Activated CD4-positive, alpha-beta T cell treated with anti-CD3 and anti-CD28 coated beads, Interleukin-2, amount 50 U/mL, for 1 hour (primary cell): ENCODE measurements around the gene ABLIM2.

ENCODE experiments used
- DNase-seq: peaks from one replicate; pipeline ENCODE4 v3.0.0-alpha.2; 2020

ABLIM2 gene

GRCh38 chr4:8101213-8102075 is 57.2 kb downstream of the ABLIM2 start:
- DNase-seq = no peak

DNA sequence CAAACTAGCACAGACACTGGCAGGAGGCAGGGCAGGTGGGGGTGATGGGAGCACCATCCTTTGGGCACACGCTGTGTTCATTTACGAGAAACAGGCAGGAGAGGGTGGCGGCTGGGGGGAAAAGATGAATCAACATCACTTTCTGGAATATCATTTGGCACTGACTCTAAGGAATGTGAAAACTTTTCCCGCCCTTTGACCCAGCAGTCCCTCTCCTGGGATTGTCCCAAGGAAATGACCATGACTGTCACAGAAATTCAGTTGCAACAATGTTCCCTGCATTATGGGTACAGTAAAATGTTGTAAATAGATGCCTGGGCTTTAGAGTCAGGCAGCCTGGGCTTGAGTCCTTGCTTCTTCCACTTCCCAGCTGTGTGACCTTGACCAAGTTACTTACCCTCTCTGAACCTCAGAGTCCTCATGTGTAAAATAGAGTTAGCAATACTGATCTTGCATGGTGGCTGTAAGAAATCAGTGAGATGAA is 58.6 kb downstream of the ABLIM2 start:
- no peak for DNase-seq

DNA sequence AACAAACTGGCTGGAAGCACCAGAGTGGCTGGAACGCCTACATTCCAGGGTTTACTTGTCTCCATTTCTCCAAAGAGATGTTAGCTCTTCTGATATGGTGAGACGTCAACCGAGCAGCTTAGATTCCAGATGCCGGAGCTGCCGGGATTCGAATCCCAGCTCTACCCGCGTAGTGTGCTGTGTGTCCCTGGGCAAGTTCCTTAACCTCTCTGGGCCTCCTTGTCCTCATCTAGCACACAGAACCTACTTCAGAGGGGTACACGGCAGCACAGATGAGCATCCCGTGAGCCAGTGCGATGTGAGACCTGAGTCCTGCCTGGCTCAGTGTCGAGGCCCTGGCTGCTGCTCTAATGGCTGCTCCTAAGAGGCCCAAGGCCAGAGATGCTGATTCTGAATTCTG is 60.1 kb downstream of the ABLIM2 start:
- no peak for DNase-seq

GRCh38 chr4:8097721-8098345 is 60.8 kb downstream of the ABLIM2 start:
- DNase-seq = no peak

GRCh38 chr4:8097141-8097541 is 61.5 kb downstream of the ABLIM2 start:
- no peak for DNase-seq

- DNase-seq = no peak
Observed at GRCh38 chr4:8096690-8097061, 61.9 kb downstream of the ABLIM2 start.

- no peak for DNase-seq
Observed at GRCh38 chr4:8095956-8096689, 62.5 kb downstream of the ABLIM2 start.

GRCh38 chr4:8093587-8094274 is 64.9 kb downstream of the ABLIM2 start:
- DNase-seq = no peak

GRCh38 chr4:8092282-8092681 is 66.3 kb downstream of the ABLIM2 start:
- DNase-seq = no peak

GRCh38 chr4:8090744-8091301 is 67.8 kb downstream of the ABLIM2 start:
- DNase-seq = no peak

- DNase-seq = no peak
Observed at GRCh38 chr4:8090312-8090711, 68.3 kb downstream of the ABLIM2 start.

- DNase-seq = no peak
Observed at GRCh38 chr4:8089862-8090261, 68.8 kb downstream of the ABLIM2 start.

- no peak for DNase-seq
Observed at GRCh38 chr4:8088966-8089491, 69.6 kb downstream of the ABLIM2 start.

- no peak for DNase-seq
Observed at GRCh38 chr4:8087921-8088495, 70.6 kb downstream of the ABLIM2 start.

GRCh38 chr4:8086783-8087445 is 71.7 kb downstream of the ABLIM2 start:
- no peak for DNase-seq

- no peak for DNase-seq
Observed at GRCh38 chr4:8085491-8086117, 73.0 kb downstream of the ABLIM2 start.

DNA sequence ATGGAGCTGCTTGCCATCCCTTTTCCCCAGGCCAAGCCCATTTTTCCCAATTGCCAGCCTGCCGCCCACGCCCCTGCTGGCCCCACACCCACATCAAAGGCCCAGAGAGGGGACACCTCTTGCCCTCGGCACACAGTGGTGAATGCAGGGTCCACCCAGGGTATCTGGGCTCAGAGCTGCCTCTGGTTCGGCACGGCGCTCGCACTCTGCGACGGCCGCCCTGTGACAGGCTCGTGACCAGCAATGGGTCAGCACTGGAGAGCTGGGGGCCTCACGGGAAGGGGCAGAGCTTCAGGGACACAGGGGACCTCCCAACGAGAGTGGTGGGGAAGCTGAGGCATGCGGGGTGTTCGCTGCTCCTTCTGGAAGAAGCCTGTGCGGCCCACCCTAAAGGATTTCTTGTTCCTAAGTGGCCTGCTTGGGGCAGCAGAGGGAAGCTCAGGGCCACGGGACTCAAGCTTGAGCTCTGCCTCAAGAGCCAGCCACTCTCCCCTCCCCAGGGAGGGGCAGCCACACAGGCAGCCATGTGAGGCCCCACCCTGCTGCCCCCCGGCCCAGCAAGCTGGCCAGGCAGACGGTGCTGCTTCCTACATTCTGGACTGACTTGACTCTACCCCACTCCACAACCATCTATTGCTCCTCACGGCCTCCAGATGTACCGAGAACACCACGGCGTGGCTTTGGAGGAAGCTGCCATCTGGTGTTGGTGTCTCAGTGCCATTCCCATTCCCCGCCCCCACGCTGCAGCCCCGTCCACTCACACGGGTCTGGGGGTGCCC is 73.7 kb downstream of the ABLIM2 start:
- no peak for DNase-seq

DNA sequence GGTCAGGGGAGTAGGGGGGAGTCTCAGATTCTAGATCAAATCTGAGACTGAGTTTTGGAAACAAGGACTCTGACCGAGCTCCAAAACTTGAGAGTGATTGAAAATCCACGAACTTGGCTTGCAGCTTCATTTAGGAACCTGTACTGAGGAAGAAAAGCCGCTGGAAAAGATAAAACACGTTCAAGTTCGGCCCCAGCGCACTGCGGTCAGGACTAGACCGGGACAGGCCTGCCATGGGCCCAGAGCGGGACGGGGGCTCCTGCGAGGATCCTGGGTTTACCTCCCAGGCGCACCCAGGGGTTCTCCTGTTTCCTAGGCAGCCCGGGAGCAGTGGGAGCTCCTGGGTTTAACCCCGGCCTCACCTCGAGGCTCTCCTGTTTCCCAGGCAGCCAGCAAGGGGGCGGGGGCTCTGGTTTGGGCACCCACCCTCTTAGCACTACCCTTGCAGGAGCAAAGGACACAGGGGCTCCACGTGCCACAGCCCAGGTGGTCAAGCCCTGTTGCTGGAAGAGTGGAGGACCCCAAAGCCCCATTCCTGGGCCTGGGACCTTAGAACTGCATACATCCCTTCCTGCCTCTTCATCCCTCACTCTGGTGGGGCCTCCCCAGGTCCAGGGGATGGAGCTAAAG is 74.5 kb downstream of the ABLIM2 start:
- DNase-seq = no peak

DNA sequence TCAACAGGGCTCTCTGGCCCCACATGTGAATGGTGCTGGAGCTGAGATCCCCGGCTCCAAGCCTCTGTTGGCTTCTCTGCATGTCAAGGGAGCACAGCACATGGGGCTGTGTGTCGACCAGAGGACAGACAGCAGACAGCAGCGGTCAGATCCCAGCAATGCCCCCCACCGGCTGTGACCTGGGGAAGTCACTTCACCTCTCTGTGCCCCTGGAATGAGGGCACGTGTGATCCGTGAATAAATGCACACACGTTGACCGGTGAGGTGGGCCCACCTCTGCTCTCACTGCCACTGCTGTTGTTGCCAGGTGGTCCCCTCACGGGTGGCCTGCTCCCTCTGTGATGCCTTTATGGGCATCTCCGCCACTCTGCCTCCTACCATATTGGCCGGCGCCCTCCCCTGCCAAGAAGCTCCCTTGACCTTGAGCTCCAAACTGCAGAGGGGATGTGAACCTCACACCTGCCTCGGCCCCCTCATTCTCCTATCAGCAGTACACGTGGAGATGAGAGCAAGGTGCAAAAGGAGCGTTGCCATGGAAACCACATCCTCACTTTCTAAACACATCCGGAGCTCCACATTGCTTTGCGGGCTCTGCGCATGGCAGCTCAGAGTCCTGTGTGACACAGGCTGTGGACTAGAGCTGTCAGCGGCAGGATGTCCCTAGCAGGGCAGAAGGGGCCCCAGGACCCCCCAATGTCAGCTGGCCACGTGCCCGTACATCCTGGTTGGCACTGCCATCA is 75.4 kb downstream of the ABLIM2 start:
- no peak for DNase-seq
